Measurements from ENCODE around the gene TSC22D4.

Gene TSC22D4

DNA sequence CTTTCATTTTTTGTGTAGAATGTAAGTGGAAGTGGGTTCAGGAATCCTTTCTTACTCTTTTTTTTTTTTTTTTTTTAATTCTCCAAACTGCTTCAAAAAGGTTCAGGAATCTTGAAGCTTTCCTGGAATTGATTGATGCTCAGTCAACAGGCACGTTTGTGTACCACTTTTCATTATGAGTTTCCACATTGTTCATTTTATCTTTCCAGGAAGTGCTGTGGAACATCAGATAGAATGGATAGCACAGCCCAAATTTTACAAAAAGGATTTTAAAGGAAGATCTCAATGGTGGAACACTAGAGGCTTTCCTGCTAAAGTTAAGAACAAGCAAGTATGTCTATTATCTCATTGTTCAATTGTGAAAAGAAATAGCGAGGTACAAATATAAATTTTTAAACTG is 40.8 kb downstream of the TSC22D4 start:
- H3K4me3 ChIP-seq (ENCODE audit: low read length): no peak overlapping the region
- no peak for DNase-seq (ENCODE audit: low read depth)
- TF ChIP-seq, protein P1, sequence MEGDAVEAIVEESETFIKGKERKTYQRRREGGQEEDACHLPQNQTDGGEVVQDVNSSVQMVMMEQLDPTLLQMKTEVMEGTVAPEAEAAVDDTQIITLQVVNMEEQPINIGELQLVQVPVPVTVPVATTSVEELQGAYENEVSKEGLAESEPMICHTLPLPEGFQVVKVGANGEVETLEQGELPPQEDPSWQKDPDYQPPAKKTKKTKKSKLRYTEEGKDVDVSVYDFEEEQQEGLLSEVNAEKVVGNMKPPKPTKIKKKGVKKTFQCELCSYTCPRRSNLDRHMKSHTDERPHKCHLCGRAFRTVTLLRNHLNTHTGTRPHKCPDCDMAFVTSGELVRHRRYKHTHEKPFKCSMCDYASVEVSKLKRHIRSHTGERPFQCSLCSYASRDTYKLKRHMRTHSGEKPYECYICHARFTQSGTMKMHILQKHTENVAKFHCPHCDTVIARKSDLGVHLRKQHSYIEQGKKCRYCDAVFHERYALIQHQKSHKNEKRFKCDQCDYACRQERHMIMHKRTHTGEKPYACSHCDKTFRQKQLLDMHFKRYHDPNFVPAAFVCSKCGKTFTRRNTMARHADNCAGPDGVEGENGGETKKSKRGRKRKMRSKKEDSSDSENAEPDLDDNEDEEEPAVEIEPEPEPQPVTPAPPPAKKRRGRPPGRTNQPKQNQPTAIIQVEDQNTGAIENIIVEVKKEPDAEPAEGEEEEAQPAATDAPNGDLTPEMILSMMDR (conservative IDR thresholded peaks at IDR 0.05; ENCODE audit: low read length): no peak

DNA sequence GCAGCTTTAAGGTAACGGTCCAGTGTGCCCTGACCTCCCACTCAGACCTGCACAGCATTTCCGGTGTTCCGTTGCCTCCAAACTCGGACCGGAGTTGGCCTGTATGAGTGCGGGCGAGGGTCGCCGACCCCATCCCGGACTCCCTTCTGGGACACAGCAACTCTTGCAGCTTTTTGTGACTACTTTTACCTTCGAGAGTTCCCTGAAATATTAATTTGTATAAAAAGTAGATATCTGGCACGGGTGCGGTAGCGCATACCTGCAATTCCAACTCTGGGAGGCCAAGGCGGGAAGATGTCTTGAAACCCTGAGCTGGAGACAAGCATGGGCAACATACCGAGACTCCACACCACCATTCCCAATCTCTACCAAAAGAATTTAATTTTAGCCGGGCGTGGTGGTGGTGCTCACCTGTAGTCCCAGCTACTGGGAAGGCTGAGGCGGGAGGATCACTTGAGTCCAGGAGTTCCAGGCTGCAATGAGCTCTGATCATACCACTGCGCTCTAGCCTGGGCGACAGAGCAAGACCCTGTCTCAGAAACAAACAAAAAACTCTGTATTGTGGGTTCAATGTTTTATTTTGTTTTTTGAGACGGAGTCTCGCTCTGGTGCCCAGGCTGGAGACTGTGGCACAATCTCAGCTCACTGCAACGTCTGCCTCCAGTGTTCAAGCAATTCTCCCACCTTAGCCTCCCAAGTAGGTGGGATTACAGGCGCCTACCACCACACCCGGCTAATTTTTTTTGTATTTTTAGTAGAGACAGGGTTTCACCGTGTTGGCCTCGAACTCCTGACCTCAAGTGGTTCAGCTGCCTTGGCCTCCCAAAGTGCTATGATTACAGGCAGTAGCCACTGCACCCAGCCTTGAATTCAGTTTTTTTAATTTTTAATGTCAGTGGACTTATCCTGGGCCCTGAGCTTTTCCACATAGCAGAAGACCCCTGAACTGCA is 41.6 kb downstream of the TSC22D4 start:
- H3K4me3 ChIP-seq (ENCODE audit: low read length): no peak overlapping the region
- no peak for DNase-seq (ENCODE audit: low read depth)
- TF ChIP-seq, protein P1 (conservative IDR thresholded peaks at IDR 0.05; ENCODE audit: low read length): no peak

DNA sequence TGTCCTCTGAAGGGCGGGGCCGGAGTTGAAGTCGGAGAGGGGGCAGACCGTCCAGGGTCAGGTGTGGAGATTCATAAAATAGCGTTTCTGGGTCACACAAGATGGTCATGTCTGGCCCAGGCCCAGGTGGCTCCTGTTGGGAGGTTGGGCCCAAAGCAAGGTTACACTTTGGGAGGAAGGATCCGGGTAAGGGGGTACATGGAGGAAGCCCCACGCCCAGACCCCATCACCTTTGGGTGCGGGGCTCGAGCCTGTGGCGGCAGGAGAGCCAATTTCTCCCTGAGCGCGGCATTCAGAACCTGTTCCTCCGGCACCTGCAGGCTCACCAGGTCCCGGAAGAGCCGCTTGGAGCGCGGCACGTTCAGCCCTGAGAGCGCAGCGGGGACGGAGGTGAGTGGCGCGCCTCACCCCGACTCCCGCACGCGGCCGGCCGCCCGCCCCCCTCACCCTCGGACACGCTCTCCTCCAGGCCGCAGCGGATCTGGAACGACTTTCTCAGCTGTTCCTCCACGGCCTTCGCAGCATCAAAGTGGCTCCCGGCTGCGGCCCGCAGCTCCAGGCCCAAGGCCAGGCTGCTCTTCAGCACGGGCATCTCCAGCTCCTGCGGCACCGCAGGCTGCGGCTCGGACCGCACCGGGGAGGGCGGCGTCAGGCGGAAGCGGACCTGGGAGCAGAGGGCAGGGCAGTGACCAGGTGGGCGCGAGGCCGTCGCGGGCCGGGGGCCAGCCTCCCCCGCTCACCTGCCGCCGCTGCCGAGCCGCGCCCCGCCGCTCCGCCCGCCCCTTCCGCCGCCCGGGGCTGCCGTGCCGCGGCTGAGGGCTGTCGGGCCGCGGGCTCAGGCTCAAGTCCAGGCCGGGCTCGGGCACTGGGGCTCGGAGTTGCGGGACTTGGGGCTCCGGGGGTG is 43.4 kb downstream of the TSC22D4 start:
- TF ChIP-seq, protein P1 (conservative IDR thresholded peaks at IDR 0.05; ENCODE audit: low read length): no peak
- DNase-seq (ENCODE audit: low read depth): peak; percentile 27
- peak overlapping the region; percentile 86 for H3K4me3 ChIP-seq (ENCODE audit: low read length)

DNA sequence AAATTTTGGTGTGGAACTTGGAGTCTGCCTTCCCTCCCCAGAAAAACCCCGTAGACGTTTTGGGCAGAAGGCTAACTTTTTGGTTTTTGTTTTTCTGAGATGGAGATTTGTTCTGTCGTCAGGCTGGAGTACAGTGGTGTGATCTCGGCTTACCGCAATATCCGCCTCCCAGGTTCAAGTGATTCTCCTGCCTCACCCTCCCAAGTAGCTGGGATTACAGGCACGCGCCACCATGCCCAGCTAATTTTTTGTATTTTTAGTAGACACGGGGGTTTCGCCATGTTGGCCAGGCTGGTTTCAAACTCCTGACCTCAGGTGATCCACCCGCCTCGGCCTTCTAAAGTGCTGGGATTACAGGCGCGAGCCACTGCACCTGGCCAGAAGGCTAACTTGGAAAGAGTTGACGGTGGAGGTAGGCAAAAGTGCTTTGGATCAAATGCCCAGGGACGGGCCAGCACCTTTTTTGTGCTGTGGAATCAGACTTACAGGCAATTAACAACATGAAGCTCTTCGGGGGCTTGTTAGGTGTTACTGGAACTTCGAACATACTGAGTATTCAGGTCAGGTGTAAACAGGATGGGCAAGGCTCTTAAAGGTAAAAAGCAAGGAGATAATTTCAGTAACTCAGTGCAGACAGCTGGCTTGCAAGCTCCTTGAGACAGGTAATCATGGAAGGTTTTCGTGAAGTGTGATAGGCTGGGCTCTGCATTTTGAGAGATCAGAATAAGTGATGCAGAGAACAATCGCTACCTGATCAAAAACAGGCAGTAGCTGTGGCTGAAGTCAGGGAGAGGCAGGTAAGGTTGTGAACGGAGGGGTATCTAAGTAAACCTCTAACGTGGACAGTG is 44.5 kb downstream of the TSC22D4 start:
- no peak for DNase-seq (ENCODE audit: low read depth)
- H3K4me3 ChIP-seq (ENCODE audit: low read length): peak overlapping the region; percentile 86
- TF ChIP-seq, protein P1 (conservative IDR thresholded peaks at IDR 0.05; ENCODE audit: low read length): no peak

DNA sequence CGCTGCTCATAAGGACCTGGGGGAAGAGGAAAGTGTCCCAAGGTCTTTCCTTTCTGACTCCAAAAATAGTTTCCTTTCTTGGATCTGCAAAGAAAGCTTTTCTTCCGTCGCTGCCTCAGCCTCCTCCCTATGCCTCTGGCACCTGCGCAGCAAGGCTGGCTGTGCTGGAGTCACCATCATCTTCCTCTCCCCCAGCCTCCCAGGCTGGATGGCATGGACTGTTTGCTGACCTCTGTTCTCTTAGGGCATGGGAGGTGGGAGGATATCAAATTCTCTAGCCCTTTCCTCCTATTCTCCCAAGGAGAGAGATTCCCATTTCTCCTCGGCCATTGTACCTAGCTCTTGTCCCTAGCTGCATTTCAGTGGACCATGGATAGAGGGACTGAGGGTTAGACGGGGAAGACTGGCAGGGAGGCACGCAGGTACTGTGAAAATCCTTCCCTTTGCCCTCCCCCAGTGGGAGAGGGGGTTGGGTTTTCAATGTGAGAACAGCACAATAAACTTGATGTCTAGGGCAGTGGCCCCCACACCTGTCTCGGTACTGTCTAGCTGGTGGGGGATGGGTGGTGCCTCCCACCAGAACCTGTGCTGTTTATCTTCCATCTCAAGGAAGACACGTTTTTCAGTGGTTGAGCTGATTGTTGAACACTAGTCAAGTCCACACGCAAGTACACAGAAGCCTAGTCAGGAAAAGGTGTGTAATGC is 45.3 kb downstream of the TSC22D4 start:
- H3K4me3 ChIP-seq (ENCODE audit: low read length): no peak overlapping the region
- no peak for DNase-seq (ENCODE audit: low read depth)
- TF ChIP-seq, protein P1 (conservative IDR thresholded peaks at IDR 0.05; ENCODE audit: low read length): no peak

DNA sequence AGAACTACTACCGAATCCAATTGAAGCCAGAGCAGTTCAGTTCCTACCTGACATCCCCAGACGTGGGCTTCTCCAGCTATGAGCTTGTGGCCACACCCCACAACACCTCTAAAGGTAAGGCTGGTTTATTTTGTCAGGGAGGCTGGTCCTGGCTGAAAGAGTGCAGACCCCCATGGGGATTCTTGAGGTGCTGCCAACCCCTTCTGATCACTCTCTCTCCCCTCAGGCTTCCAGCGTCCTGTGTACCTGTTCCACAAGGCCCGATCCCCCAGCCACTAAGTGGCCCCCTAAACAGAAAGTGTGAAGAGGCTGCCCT is 45.8 kb downstream of the TSC22D4 start:
- no peak for DNase-seq (ENCODE audit: low read depth)
- TF ChIP-seq, protein P1 (conservative IDR thresholded peaks at IDR 0.05; ENCODE audit: low read length): no peak

More for the DNA sequence above, 45.8 kb downstream of the TSC22D4 start:
- H3K4me3 ChIP-seq (ENCODE audit: low read length): no peak overlapping the region
